LNCAP (cell line): Measurements from ENCODE around the gene INHBB.

ENCODE experiments used
- CTCF ChIP-seq: fragments of 450-650 bp; IDR thresholded peaks from 2 replicates; pipeline ENCODE4 v1.5.1; 2017; ENCODE audit warnings: mild to moderate bottlenecking

INHBB gene

GRCh38 chr2:120381661-120382060 lies 35.7 kb downstream of the INHBB start:
- no peak for TF ChIP-seq CTCF

- no peak for TF ChIP-seq CTCF
Observed at GRCh38 chr2:120382541-120383144, 36.7 kb downstream of the INHBB start.

GRCh38 chr2:120383191-120383590 lies 37.3 kb downstream of the INHBB start:
- no peak for TF ChIP-seq CTCF

- no peak for TF ChIP-seq CTCF
Observed at GRCh38 chr2:120383631-120384340, 37.9 kb downstream of the INHBB start.

- TF ChIP-seq CTCF = no peak
Observed at GRCh38 chr2:120384486-120385354, 38.8 kb downstream of the INHBB start.

- no peak for TF ChIP-seq CTCF
Observed at GRCh38 chr2:120385355-120386127, 39.6 kb downstream of the INHBB start.
